HG02798 (cell line): Measurements from ENCODE around the gene DAB1.
"Not testable (repeated sequence)": the region's sequence is repeated elsewhere in the genome, so short reads cannot be mapped to it uniquely, and the experiment has no call there.

Experiments used
- ATAC-seq: cut with Tn5 transposase; IDR thresholded peaks from one replicate; pipeline ENCODE4 v1.9.1; 2021; ENCODE audit warnings: mild to moderate bottlenecking; ENCODE audit not compliant: unreplicated experiment, poor library complexity

The DAB1 gene

DNA sequence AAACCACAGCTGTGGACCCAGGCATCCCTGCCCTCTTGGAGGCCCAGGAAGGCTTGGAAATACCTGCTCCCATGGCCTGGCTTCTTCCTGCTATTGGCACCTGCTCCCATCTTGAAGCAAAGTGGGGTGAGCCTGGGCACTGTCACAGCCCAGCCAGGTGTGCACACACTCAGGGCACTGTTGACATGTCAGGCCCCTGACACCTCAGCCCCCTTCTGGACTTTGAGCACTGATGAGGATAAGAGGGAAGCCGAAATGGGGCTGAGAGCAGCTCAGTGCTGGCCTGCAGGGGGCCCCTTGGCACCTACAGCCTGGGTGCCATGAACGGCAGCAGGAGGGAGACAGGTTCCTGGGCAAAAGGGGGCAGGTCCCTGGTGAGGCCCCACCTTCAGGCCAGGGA is 55.9 kb downstream of the DAB1 start:
- no peak for ATAC-seq

DNA sequence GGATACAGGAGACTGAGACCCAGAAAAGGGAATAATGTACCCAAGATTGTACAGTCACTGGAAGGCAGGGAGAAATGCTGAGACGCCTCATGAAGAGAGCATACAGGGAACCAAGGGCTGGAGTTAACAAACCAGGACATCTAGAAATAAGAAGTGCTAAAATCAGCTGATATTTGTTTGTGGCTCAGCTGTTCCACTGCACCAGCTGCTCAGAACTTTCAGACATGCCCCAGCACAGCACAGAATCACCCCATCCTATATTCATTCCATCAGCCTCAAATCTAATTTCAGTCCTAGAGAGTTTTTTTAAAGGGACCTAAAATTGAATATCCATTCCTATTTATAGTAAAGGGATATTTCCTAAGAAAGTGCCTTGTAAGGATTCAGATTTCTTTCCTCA is 60.2 kb downstream of the DAB1 start:
- no peak for ATAC-seq

- ATAC-seq = no peak
These were observed 60.7 kb downstream of the DAB1 start for GRCh38 chr1:57363165-57363564.

GRCh38 chr1:57362480-57362879 is 61.4 kb downstream of the DAB1 start:
- no peak for ATAC-seq

DNA sequence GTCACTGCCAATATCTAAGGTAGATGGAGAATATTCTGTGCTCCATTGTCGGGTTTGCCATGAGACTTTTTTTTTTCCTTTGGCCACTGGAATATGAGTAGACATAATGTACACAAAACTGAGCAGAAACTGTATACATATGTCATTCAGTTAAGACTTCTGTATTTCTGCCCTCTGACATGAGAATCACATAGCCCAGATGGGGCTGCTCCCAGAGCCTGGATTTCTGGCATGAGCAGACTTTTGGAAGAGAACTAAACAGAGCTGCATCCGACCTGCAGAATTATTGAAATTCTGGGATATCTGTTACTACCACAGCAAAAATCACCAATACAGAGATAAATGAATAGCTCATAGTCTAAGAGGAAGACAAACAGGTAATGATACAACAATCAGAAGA is 62.3 kb downstream of the DAB1 start:
- ATAC-seq = no peak

GRCh38 chr1:57360846-57361407 is 62.9 kb downstream of the DAB1 start:
- no peak for ATAC-seq

GRCh38 chr1:57357462-57357861 is 66.4 kb downstream of the DAB1 start:
- no peak for ATAC-seq

DNA sequence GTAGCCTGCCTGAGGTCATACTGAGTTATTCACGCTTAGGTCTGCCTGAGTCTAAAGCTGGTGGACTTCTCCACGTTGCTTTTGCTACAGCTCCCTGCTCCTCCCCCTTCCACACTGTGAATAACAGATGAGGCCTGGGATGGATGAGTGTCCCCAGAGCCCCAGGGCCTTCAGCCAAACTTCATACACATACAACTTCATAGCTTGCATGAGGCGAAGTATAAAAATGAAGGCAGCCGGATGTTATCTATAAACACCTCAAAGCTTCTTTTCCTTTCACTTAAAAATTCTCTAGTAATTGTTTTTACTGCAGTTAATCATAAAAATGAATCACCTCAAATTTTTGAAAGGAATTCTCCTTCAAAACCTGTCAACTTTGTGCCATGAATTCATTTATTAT is 70.2 kb downstream of the DAB1 start:
- ATAC-seq = no peak

- no peak for ATAC-seq
These were observed 73.2 kb downstream of the DAB1 start for GRCh38 chr1:57350610-57351009.

GRCh38 chr1:57348921-57349320 is 74.9 kb downstream of the DAB1 start:
- no peak for ATAC-seq

- ATAC-seq = no peak
These were observed 77.9 kb downstream of the DAB1 start for GRCh38 chr1:57345916-57346315.

DNA sequence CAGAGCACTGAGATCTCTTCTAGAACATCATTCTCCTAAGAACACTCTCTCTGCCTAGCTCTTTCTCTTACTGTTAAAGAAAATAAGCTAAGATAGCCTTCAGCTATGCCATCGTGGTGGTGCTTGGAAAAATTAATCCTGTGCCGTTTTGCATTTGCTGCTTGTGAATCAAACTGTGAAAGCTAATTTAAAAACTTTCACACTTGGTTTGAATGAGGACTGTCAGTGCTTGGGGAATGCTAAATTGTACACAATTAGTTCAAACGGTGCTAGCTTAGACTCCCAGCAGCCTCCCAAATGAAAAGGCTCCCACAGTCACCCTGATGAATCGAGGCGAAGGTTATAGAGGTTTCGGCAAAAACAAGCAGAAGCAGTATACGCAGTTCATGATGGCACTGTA is 79.6 kb downstream of the DAB1 start:
- ATAC-seq = no peak

- not testable (repeated sequence) for ATAC-seq
These were observed 80.5 kb downstream of the DAB1 start for GRCh38 chr1:57343298-57343915.

DNA sequence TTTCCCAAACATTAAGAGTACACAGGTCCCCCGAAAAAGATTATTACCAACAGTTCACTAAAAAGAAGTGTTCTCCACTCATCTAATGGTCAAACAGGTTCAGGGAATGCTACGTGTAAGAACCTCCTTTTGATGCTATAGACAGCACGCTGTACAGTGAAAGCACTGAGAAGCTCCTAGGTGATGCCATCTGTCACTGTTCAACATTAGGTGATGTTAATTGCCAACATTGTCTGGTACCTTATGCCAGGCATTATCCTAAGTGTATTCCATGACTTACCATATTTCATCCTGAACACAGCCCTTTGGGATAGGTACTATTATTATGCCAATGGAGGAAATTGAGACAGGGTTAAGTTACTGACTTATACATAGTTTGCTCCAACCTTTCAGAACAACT is 82.1 kb downstream of the DAB1 start:
- ATAC-seq = no peak

- ATAC-seq = no peak
These were observed 83.4 kb downstream of the DAB1 start for GRCh38 chr1:57340334-57341070.

DNA sequence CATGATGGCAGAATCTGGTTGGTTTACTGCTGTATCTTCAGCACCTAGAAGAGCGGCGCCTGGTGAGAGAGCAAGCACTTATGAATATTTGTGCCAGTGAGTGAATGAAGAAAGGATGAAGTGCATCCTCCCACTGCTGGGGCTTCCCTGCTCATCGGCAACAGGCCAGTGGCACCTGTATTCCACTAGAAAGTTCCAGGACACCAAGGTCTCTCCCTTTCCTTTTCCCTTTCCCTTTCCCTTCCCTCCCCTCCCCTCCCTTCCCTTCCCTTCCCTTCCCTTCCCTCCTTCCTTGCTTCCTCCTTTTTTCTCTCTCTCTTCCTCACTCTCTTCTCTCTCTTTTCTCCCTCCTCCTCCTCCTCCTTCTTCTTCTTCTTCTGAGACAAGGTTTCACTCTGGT is 86.2 kb downstream of the DAB1 start:
- ATAC-seq = no peak

DNA sequence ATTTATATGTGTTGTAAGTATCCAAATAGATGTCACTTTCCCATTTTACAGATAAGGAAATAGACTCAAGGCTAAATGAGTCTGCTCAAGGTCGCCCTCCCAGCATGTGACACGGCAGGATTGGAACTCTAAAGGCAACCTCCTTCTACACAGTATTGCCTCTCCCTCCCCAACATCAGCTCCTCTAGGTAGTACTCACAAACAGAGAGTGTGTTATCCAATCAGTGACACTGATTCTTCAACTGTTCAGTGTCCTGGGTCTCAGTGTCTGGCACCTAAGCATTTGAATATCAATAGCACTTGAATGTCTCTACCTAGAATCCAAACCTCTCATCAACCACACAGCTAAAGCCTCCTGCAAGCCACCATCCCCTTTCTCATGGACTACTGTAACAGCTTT is 87.1 kb downstream of the DAB1 start:
- no peak for ATAC-seq

DNA sequence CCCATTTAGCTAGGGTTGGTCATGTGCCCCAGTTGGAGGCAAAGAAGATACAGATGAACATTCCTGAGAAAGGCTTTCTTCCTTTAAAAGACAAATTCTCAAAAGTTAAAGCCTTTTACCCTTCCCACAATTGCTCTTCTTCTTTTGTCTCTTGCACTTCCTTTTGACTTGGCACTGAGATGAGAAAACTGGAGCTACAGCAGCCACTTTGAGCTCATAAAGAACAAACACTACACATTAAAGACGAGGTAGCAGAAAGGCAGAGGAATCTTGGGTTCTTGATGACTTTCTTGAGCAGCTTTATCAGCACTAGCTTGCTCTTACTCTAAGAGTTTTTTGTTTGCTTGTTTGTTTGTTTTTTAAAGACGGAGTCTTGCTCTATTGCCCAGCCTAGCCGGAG is 92.2 kb downstream of the DAB1 start:
- no peak for ATAC-seq

- ATAC-seq = no peak
These were observed 93.9 kb downstream of the DAB1 start for GRCh38 chr1:57329937-57330336.

DNA sequence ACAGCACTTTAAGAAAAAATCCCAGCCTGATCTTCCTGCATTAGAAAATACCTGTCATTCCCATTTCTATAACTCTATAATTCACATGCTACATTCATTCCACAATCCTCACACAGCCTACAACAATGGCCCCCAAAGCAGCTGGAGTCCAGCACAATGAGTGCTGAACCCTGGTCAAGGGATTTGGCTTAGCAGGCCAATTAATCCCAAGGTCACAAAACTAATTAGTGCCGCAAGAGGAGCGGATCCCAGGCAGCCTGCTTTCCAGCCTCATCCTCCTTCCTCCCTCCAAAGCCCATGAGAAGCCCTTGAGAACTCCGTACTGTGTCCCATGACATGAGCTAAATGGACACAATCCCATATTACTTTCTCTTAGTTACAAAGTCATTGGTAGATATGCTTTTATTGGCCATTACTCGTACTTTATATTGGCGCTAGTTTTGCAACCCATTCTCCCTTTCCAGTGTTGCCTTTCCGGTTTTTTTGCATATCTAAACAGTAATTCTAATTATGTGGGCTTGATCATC is 94.8 kb downstream of the DAB1 start:
- no peak for ATAC-seq

GRCh38 chr1:57327946-57328345 is 95.9 kb downstream of the DAB1 start:
- no peak for ATAC-seq

- no peak for ATAC-seq
These were observed 96.5 kb downstream of the DAB1 start for GRCh38 chr1:57327336-57327735.
